Measurements from ENCODE around the gene TACC3. TPM values are rescaled to one million over a fixed set of nuclear protein-coding genes. Genes with fewer than 3 reads are reported as not detected.

The TACC3 gene
- polyA plus RNA-seq, 1 of the 3 experiments (the other 2 are of a cell fraction): 49.5 TPM

GRCh38 chr4:1705732-1706131, 15.6 kb upstream of the TACC3 start (continued):
- TF ChIP-seq ZBTB33 (IDR thresholded peaks at IDR 0.05; ENCODE audit: borderline replicate concordance, low read depth) (no peak), YY1 (IDR thresholded peaks at IDR 0.05; ENCODE audit: low read depth) (no peak), RXRA (IDR thresholded peaks at IDR 0.05; ENCODE audit: borderline replicate concordance, low read depth) (no peak)
- TF ChIP-seq, protein P1, sequence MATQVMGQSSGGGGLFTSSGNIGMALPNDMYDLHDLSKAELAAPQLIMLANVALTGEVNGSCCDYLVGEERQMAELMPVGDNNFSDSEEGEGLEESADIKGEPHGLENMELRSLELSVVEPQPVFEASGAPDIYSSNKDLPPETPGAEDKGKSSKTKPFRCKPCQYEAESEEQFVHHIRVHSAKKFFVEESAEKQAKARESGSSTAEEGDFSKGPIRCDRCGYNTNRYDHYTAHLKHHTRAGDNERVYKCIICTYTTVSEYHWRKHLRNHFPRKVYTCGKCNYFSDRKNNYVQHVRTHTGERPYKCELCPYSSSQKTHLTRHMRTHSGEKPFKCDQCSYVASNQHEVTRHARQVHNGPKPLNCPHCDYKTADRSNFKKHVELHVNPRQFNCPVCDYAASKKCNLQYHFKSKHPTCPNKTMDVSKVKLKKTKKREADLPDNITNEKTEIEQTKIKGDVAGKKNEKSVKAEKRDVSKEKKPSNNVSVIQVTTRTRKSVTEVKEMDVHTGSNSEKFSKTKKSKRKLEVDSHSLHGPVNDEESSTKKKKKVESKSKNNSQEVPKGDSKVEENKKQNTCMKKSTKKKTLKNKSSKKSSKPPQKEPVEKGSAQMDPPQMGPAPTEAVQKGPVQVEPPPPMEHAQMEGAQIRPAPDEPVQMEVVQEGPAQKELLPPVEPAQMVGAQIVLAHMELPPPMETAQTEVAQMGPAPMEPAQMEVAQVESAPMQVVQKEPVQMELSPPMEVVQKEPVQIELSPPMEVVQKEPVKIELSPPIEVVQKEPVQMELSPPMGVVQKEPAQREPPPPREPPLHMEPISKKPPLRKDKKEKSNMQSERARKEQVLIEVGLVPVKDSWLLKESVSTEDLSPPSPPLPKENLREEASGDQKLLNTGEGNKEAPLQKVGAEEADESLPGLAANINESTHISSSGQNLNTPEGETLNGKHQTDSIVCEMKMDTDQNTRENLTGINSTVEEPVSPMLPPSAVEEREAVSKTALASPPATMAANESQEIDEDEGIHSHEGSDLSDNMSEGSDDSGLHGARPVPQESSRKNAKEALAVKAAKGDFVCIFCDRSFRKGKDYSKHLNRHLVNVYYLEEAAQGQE (IDR thresholded peaks at IDR 0.05; ENCODE audit: low read depth, low read length): no peak

GRCh38 chr4:1706358-1706757, 15.0 kb upstream of the TACC3 start:
- Histone ChIP-seq H3K4me2 (no peak overlapping the region), H3K9me2 (no peaks in the 10 kb centered on the region), H4K20me1 (ENCODE audit: insufficient read depth) (peaks cover 80% of the 10 kb centered on the region), H3K9me3 (no peaks in the 10 kb centered on the region), H3K4me1 (ENCODE audit: control insufficient read depth in 1 of 2, insufficient read depth in 2 of 2, low read depth in 1 of 2, low read length in 1 of 2) (peaks cover 8 to 18% of the 10 kb centered on the region in 2 experiments; a peak in 2 of 4 replicates), H3F3A (replicated peaks; ENCODE audit: insufficient read depth) (no peaks in the 10 kb centered on the region), H3K27me3 (ENCODE audit: insufficient read depth) (no peaks in the 10 kb centered on the region), H3K36me3 (replicated peaks in 1 of 2; ENCODE audit: control insufficient read depth in 1 of 2, insufficient read depth in 2 of 2, low read length in 1 of 2) (peaks cover 17 to 43% of the 10 kb centered on the region in 2 experiments), H3K27ac (ENCODE audit: low read depth in 2 of 2, low read length in 1 of 2) (no peak overlapping the region), H3K9ac (no peak overlapping the region), H3K79me2 (ENCODE audit: insufficient read depth) (peaks cover 100% of the 10 kb centered on the region), H3K4me3 (ENCODE audit: low read depth in 2 of 2, low read length in 1 of 2) (no peak overlapping the region), H2AFZ (ENCODE audit: low read depth) (no peak overlapping the region)
- POLR2A ChIA-PET: interaction anchor here (1.1 kb wide), 1 partner anchor 13 kb away, joined by 3 read pairs; no protein-coding TSS in a partner anchor
- no peak for TF ChIP-seq EZH2phosphoT487 (IDR thresholded peaks at IDR 0.05; ENCODE audit: borderline replicate concordance, low read depth)
- DNase-seq: no peak
- CTCF ChIA-PET: interaction anchor here (0.6 to 10.1 kb wide), 6 partner anchors 14 to 648 kb away, joined by 3 to 82 read pairs (median 4); no protein-coding TSS in a partner anchor
- WGBS (ENCODE audit: low lambda C conversion rate): 97% methylated on average over 6 of the region's 6 CpGs

DNA sequence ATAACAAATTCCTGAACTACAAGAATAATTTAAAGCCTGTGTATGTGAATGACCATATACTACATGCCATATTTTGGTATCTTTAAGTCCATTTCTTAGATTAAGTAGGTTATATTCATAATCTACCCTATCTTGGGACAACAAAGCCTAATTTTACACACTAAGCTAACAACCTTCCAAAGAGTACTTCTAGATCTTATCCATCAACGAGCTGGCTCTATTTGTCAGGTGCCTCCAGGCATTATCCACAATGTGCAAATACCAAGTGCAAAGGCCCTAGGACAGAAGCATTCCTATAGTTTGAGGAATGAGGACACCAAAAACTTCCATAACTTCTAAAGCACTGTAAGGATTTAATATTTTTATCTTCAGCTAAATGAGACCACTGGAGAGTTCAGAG, 12.7 kb upstream of the TACC3 start:
- Histone ChIP-seq H3K9me2 (no peaks in the 10 kb centered on the region), H3K79me2 (ENCODE audit: insufficient read depth) (peaks cover 94% of the 10 kb centered on the region), H3K27me3 (ENCODE audit: insufficient read depth) (no peaks in the 10 kb centered on the region), H3K4me1 (ENCODE audit: control insufficient read depth in 1 of 2, insufficient read depth in 2 of 2, low read depth in 1 of 2, low read length in 1 of 2) (peaks cover 13 to 20% of the 10 kb centered on the region in 2 experiments; a peak in 2 of 4 replicates), H3K9ac (no peak overlapping the region), H3F3A (replicated peaks; ENCODE audit: insufficient read depth) (peaks cover 2% of the 10 kb centered on the region), H3K9me3 (no peaks in the 10 kb centered on the region), H3K4me3 (ENCODE audit: low read depth in 2 of 2, low read length in 1 of 2) (no peak overlapping the region), H3K4me2 (no peak overlapping the region; the same call in 1 of the 2 replicates), H3K36me3 (replicated peaks in 1 of 2; ENCODE audit: control insufficient read depth in 1 of 2, insufficient read depth in 2 of 2, low read length in 1 of 2) (peaks cover 5 to 38% of the 10 kb centered on the region in 2 experiments), H3K27ac (ENCODE audit: low read depth in 2 of 2, low read length in 1 of 2) (no peak overlapping the region), H2AFZ (ENCODE audit: low read depth) (no peak overlapping the region), H4K20me1 (ENCODE audit: insufficient read depth) (peaks cover 61% of the 10 kb centered on the region)
- ChIA-PET POLR2A (no interaction called here), CTCF (interaction anchor here (0.6 to 10.1 kb wide), 6 partner anchors 10 to 353 kb away, joined by 3 to 82 read pairs (median 4); partner anchors contain the start of genes TACC3 and TMEM129)
- 32% methylated on average over 1 of the region's 1 CpG for WGBS (ENCODE audit: low lambda C conversion rate)
- no peak for DNase-seq
- TF ChIP-seq MEF2A (IDR thresholded peaks at IDR 0.05; ENCODE audit: borderline replicate concordance, low read depth) (no peak), JUND (IDR thresholded peaks at IDR 0.05) (no peak), GATA2 (CRISPR knock-in tag; IDR thresholded peaks at IDR 0.05) (no peak), CHD2 (IDR thresholded peaks at IDR 0.05; ENCODE audit: low read length, partially characterized antibody) (no peak), ELF1 (IDR thresholded peaks at IDR 0.05) (no peak), IRF3 (IDR thresholded peaks at IDR 0.05; ENCODE audit: low read depth, low read length) (no peak), RAD21 (IDR thresholded peaks at IDR 0.05; ENCODE audit: low read length) (no peak), POLR2AphosphoS5 (IDR thresholded peaks at IDR 0.05; ENCODE audit: low read depth, low read length) (no peak), RCOR1 (IDR thresholded peaks at IDR 0.05; ENCODE audit: low read length) (no peak)
- TF ChIP-seq, protein P2, sequence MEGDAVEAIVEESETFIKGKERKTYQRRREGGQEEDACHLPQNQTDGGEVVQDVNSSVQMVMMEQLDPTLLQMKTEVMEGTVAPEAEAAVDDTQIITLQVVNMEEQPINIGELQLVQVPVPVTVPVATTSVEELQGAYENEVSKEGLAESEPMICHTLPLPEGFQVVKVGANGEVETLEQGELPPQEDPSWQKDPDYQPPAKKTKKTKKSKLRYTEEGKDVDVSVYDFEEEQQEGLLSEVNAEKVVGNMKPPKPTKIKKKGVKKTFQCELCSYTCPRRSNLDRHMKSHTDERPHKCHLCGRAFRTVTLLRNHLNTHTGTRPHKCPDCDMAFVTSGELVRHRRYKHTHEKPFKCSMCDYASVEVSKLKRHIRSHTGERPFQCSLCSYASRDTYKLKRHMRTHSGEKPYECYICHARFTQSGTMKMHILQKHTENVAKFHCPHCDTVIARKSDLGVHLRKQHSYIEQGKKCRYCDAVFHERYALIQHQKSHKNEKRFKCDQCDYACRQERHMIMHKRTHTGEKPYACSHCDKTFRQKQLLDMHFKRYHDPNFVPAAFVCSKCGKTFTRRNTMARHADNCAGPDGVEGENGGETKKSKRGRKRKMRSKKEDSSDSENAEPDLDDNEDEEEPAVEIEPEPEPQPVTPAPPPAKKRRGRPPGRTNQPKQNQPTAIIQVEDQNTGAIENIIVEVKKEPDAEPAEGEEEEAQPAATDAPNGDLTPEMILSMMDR (IDR thresholded peaks at IDR 0.05): no peak
- TF ChIP-seq, protein P3, sequence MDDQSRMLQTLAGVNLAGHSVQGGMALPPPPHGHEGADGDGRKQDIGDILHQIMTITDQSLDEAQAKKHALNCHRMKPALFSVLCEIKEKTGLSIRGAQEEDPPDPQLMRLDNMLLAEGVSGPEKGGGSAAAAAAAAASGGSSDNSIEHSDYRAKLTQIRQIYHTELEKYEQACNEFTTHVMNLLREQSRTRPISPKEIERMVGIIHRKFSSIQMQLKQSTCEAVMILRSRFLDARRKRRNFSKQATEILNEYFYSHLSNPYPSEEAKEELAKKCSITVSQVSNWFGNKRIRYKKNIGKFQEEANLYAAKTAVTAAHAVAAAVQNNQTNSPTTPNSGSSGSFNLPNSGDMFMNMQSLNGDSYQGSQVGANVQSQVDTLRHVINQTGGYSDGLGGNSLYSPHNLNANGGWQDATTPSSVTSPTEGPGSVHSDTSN (IDR thresholded peaks at IDR 0.05): no peak

All from SK-N-SH (cell line).